C4-2B (cell line): ENCODE measurements around the gene RASA3.

Source experiments
- H3K27ac ChIP-seq: fragments of 450-650 bp; 2 replicates; pipeline ENCODE4 v1.5.1; 2017
- ZFX ChIP-seq: fragments of 450-650 bp; IDR thresholded peaks from 2 replicates; pipeline ENCODE4 v1.6.1; 2017
- TF ChIP-seq, protein P1 (sequence below): fragments of 450-650 bp; conservative IDR thresholded peaks from 2 replicates; pipeline ENCODE4 v1.5.1; 2017; ENCODE audit warnings: mild to moderate bottlenecking

Gene RASA3

DNA sequence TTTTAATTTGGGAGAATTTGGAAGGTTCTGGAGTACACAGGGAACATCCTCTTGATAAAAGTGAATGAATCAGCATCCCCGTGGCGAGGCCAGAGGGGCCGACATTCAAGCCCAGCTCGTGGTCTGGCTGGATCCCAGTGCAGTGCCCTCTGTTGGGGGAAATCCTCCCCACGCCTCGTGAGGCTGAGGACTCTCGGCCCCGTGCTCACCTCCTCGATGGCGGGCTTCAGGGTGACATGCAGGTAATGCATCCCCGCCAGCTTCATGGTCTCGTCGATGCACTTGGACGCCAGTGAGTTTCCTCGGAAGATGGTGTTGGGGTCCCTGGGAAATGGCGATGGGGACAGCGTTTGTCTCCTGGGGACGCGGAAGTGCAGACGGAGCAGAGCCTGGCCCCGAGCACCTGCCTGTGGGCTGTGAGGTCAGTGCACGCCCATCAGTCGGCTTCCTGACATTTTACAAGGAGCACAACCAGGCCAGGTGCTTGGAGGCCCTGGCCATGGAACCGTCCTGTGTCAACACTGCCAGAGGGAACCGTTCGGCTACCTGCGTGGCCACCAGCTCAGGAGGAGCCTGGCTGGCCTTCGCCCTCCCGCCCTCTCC, 115.3 kb downstream of the RASA3 start:
- no peak for TF ChIP-seq ZFX
- TF ChIP-seq, protein P1, sequence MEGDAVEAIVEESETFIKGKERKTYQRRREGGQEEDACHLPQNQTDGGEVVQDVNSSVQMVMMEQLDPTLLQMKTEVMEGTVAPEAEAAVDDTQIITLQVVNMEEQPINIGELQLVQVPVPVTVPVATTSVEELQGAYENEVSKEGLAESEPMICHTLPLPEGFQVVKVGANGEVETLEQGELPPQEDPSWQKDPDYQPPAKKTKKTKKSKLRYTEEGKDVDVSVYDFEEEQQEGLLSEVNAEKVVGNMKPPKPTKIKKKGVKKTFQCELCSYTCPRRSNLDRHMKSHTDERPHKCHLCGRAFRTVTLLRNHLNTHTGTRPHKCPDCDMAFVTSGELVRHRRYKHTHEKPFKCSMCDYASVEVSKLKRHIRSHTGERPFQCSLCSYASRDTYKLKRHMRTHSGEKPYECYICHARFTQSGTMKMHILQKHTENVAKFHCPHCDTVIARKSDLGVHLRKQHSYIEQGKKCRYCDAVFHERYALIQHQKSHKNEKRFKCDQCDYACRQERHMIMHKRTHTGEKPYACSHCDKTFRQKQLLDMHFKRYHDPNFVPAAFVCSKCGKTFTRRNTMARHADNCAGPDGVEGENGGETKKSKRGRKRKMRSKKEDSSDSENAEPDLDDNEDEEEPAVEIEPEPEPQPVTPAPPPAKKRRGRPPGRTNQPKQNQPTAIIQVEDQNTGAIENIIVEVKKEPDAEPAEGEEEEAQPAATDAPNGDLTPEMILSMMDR, result no peak
- no peak overlapping the region for H3K27ac ChIP-seq

- H3K27ac ChIP-seq, result no peak overlapping the region
- no peak for TF ChIP-seq ZFX
- TF ChIP-seq, protein P1, result no peak
Measured at GRCh38 chr13:114016321-114017027, 115.9 kb downstream of the RASA3 start.

GRCh38 chr13:114015969-114016295, 116.5 kb downstream of the RASA3 start:
- TF ChIP-seq, protein P1, result no peak
- no peak for TF ChIP-seq ZFX
- H3K27ac ChIP-seq, result no peak overlapping the region

DNA sequence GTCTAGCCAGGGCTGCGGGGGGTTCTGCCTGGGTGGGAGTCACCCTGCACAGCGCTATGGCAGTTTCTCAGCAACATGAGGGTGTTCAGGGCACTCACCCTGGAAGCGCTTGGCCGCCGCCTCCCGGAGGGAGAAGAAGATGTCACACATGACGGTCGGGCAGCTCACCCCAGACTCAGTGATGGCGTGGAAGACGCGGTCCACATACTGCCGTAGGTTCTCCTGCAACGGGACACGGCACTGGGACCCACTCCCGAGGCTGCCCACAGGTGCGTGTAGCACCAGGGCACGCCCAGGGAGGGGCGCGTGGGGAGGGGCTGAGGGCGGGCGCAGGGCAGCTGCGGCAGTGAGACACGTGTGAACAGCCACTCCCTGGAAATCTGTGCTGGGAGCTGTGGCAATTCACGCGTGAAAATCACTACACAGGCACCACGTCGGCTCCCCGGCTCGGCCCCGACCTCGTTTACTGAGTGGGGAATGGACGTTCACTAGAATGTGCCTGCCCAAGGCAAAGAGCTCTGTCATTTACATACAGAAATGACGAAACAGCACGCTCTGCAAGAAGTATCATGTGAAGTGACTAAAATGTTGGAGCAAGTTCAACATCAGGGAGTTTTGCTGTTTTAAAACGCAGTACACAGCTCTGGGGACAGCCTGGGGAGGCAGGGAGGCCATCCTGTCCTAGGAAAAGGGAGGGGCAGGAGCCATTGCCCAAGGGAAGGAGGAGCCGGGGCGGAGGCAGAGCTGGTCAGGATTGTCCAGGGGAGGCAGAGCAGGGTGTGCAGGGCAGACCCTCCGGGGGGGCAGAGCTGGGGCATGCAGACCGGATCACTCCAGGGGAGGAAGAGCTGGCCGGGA, 117.1 kb downstream of the RASA3 start:
- TF ChIP-seq, protein P1, result no peak
- TF ChIP-seq ZFX, result no peak
- no peak overlapping the region for H3K27ac ChIP-seq

- no peak for TF ChIP-seq ZFX
- TF ChIP-seq, protein P1, result no peak
- H3K27ac ChIP-seq, result no peak overlapping the region
Measured at GRCh38 chr13:114013952-114014629, 118.3 kb downstream of the RASA3 start.

DNA sequence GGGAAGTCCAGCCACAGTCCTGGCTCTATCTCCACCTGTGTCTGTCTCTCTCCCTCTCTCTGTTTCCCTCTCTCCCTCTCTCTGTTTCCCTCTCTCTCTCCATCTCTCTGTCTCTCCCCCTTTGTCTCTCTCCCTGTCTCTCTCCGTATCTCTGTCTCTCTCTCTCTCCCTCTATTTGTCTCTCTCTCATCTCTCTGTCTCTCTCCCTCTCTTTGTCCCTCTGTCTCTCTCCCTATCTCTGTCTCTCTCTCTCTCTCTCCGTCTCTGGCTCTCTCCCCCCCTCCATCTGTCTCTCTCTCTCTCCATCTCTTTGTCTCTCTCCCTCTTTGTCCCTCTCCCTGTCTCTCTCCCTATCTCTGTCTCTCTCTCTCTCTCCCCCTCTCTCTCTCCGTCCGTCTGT, 119.1 kb downstream of the RASA3 start:
- TF ChIP-seq ZFX, result no peak
- TF ChIP-seq, protein P1, result no peak
- H3K27ac ChIP-seq, result no peak overlapping the region
